Bronchial epithelial cell (primary cell): ENCODE data around the gene MCL1. TPM values are rescaled to one million over a fixed set of nuclear protein-coding genes. Genes with fewer than 3 reads are reported as not detected.
A peak's percentile ranks its signal among the peaks of the same experiment; 100 is the strongest.

Experiments used
- DNase-seq: peaks from one replicate; pipeline ENCODE4 v3.0.0-alpha.2; 2010; ENCODE audit warnings: low read depth
- FAIRE-seq: peaks from 2 replicates; lab custom pipeline; 2011; peaks lifted over from hg19 to GRCh38; lab: Jason Lieb, UNC
- H3K27me3 ChIP-seq: 2 replicates; pipeline ENCODE4 v1.5.1; 2011; ENCODE audit warnings: low read length; ENCODE audit not compliant: control insufficient read depth, insufficient read depth
- H3K36me3 ChIP-seq: 2 replicates; pipeline ENCODE4 v1.5.1; 2011; ENCODE audit warnings: low read length; ENCODE audit not compliant: control insufficient read depth, insufficient read depth
- H3K4me3 ChIP-seq: 2 replicates; pipeline ENCODE4 v1.5.1; 2011; ENCODE audit warnings: mild to moderate bottlenecking, low read depth, low read length, control low read depth
- total RNA-seq: library from RNA; depleted of rRNA; stranded (reverse); fragments of >200 nt; gene quantifications from 2 replicates; pipeline ENCODE4 v1.2.1, GENCODE V29; 2014
- TF ChIP-seq, protein P1 (sequence below): IDR thresholded peaks from 2 replicates; pipeline ENCODE4 v1.5.1; 2011; ENCODE audit warnings: mild to moderate bottlenecking, moderate library complexity, low read length, control low read depth, inconsistent platforms; ENCODE audit not compliant: insufficient read depth, severe bottlenecking

Gene MCL1
- total RNA-seq, 1 donor from 2014 or later: 280 TPM

DNA sequence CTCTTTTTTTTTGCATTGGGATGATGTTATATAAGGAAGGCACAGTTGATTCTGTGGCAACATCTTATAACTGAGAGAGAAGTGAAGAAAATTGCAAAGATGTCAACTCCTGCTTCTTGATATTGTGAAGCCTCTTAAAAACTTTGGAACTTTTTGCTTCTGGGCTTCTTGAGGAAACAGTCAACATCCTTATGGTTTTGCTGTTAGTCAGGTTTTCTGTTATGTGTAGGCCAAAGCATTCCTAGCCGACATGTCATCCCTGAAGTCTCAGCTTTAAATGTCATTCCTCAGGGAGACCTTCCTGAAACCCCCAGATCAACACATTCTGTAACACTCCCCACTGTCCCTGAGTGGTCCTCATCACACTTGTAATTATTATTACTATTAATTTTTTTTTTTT, 51.2 kb downstream of the MCL1 start:
- TF ChIP-seq, protein P1, sequence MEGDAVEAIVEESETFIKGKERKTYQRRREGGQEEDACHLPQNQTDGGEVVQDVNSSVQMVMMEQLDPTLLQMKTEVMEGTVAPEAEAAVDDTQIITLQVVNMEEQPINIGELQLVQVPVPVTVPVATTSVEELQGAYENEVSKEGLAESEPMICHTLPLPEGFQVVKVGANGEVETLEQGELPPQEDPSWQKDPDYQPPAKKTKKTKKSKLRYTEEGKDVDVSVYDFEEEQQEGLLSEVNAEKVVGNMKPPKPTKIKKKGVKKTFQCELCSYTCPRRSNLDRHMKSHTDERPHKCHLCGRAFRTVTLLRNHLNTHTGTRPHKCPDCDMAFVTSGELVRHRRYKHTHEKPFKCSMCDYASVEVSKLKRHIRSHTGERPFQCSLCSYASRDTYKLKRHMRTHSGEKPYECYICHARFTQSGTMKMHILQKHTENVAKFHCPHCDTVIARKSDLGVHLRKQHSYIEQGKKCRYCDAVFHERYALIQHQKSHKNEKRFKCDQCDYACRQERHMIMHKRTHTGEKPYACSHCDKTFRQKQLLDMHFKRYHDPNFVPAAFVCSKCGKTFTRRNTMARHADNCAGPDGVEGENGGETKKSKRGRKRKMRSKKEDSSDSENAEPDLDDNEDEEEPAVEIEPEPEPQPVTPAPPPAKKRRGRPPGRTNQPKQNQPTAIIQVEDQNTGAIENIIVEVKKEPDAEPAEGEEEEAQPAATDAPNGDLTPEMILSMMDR: no peak
- DNase-seq (peak; percentile 76), FAIRE-seq (no peak)
- H3K36me3 ChIP-seq: no peaks in the 10 kb centered on the region
- H3K27me3 ChIP-seq: no peaks in the 10 kb centered on the region
- H3K4me3 ChIP-seq: no peak overlapping the region

DNA sequence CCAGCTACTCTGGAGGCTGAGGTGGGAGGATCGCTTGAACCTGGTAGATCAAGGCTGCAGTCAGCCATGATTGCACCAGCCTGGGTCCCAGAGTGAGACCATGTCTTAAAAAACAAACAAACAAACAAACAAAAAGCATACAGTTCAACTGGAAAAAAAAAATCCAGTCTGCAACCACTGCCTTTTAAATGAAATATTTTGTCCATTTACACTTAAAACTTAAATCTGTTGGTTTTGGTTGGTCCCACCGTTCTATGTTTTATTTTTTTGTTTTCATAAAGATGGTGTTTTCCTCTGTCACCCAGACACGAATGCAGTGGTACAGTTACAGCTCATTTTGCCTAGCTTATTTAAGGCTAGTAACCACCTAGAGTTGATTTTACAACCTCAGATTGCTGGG, 54.1 kb downstream of the MCL1 start:
- H3K36me3 ChIP-seq: no peaks in the 10 kb centered on the region
- TF ChIP-seq, protein P1: no peak
- no peak for DNase-seq
- no peak for FAIRE-seq
- H3K27me3 ChIP-seq: no peaks in the 10 kb centered on the region
- no peak overlapping the region for H3K4me3 ChIP-seq

Other genes with a start within 250 kb of the MCL1 start
- gene RPRD2, start 215.5 kb downstream of the MCL1 start, total RNA-seq: 4.5 and 6.4 TPM in 2 replicates
- 14.5 and 18.1 TPM in 2 replicates for gene TARS2, start 92.2 kb downstream of the MCL1 start, total RNA-seq
- gene ECM1, start 71.5 kb downstream of the MCL1 start, total RNA-seq: 5.5 and 5.8 TPM in 2 replicates
- not detected in 2 replicates for gene FALEC, start 63.9 kb downstream of the MCL1 start, total RNA-seq
- 1.2 and 1.6 TPM in 2 replicates for gene ADAMTSL4, start 30.2 kb downstream of the MCL1 start, total RNA-seq
- 123 and 124 TPM in 2 replicates for gene ENSA, start 50.0 kb upstream of the MCL1 start, total RNA-seq
- 10.8 and 13.1 TPM in 2 replicates for gene GOLPH3L, start 117.5 kb upstream of the MCL1 start, total RNA-seq
- 1.8 and 4.1 TPM in 2 replicates for gene HORMAD1, start 141.3 kb upstream of the MCL1 start, total RNA-seq
- gene CTSS, start 186.2 kb upstream of the MCL1 start, total RNA-seq: 0.53 and 5.4 TPM in 2 replicates
- 2.4 and 3.1 TPM in 2 replicates for gene CTSK, start 228.7 kb upstream of the MCL1 start, total RNA-seq